H1 (cell line): ENCODE data around the gene SLPI. TPM values are rescaled to one million over a fixed set of nuclear protein-coding genes. Genes with fewer than 3 reads are reported as not detected.

Source experiments
- ASH2L ChIP-seq: fragments of 200-600, 300-600 bp; sonication (generic); IDR thresholded peaks from one replicate; pipeline ENCODE4 v1.7.1; 2017; ENCODE audit warnings: low read length
- CHD7 ChIP-seq: fragments of 300-600 bp; sonication (generic); IDR thresholded peaks from 2 replicates; pipeline ENCODE4 v1.7.1; 2012; ENCODE audit warnings: low read length, moderate library complexity, mild to moderate bottlenecking, inconsistent platforms; ENCODE audit not compliant: insufficient replicate concordance
- JUND ChIP-seq: IDR thresholded peaks from 2 replicates; pipeline ENCODE4 v1.6.1; 2011; ENCODE audit warnings: mild to moderate bottlenecking, improper control_type of control experiment, low read length
- RBBP5 ChIP-seq: IDR thresholded peaks from 2 replicates; pipeline ENCODE4 v1.7.1; 2012; ENCODE audit warnings: low read depth, mild to moderate bottlenecking, inconsistent platforms, low read length, moderate library complexity, borderline replicate concordance
- SIX5 ChIP-seq: IDR thresholded peaks from 2 replicates; pipeline ENCODE4 v1.6.1; 2011; ENCODE audit warnings: mild to moderate bottlenecking, low read depth, low read length
- TAF7 ChIP-seq: optimal IDR thresholded peaks from 2 replicates; pipeline ENCODE3; 2011; ENCODE audit warnings: low read depth, mild to moderate bottlenecking, inconsistent platforms, low read length, moderate library complexity, borderline replicate concordance
- TCF12 ChIP-seq: IDR thresholded peaks from 2 replicates; pipeline ENCODE4 v1.6.1; 2011; ENCODE audit warnings: low read depth, mild to moderate bottlenecking, low read length
- polyA plus RNA-seq, 7 experiments: library from polyadenylated mRNA; depleted of rRNA in 3 of 7; stranded (reverse) in 5 of 7; unstranded in 2 of 7; fragments of >200 nt in 5 of 7; fragments of 200-250 nt in 2 of 7; gene quantifications; 1 replicate in 5 of 7; 2 replicates in 1 of 7; 4 replicates in 1 of 7; pipeline versions ENCODE4 v1.2.1 to v1.2.3, GENCODE V29; 2011 to 2013; ENCODE audit warnings: missing spikeins in 2 of 7, mixed read lengths in 2 of 7
- total RNA-seq: library from RNA; stranded (reverse); fragmentation: NEBNext Ultra II Directional; extraction: Animal tissue kit (Norgen Biotek cat#: 25700); gene quantifications from 2 replicates; pipeline ENCODE4 v1.2.1, GENCODE V29; 2021

The SLPI gene
- total and polyA plus RNA-seq, 2 of the 8 experiments (the other 6 are each of a cell fraction or from before 2014, with no cell fraction given) = not detected

- TF ChIP-seq TAF7 (no peak), TCF12 (no peak), JUND (no peak), SIX5 (no peak), RBBP5 (no peak), ASH2L (no peak), CHD7 (no peak)
Measured at GRCh38 chr20:45221076-45221475, 33.3 kb downstream of the SLPI start, which contains the start of gene SEMG2 (continued).
